Retinal pigment epithelial cell (primary cell): ENCODE data around the gene GTPBP1.
A peak's percentile ranks its signal among the peaks of the same experiment; 100 is the strongest.

Experiments
- DNase-seq: peaks from one replicate; pipeline ENCODE4 v3.0.0-alpha.2; 2010; ENCODE audit warnings: low read depth
- H3K4me3 ChIP-seq: 2 replicates; pipeline ENCODE4 v1.5.1; 2011; ENCODE audit warnings: mild to moderate bottlenecking, low read length, control low read depth, moderate library complexity
- TF ChIP-seq, protein P1 (sequence below): conservative IDR thresholded peaks from 2 replicates; pipeline ENCODE4 v1.5.1; 2011; ENCODE audit warnings: low read depth, low read length, control low read depth, inconsistent platforms

GTPBP1 gene

DNA sequence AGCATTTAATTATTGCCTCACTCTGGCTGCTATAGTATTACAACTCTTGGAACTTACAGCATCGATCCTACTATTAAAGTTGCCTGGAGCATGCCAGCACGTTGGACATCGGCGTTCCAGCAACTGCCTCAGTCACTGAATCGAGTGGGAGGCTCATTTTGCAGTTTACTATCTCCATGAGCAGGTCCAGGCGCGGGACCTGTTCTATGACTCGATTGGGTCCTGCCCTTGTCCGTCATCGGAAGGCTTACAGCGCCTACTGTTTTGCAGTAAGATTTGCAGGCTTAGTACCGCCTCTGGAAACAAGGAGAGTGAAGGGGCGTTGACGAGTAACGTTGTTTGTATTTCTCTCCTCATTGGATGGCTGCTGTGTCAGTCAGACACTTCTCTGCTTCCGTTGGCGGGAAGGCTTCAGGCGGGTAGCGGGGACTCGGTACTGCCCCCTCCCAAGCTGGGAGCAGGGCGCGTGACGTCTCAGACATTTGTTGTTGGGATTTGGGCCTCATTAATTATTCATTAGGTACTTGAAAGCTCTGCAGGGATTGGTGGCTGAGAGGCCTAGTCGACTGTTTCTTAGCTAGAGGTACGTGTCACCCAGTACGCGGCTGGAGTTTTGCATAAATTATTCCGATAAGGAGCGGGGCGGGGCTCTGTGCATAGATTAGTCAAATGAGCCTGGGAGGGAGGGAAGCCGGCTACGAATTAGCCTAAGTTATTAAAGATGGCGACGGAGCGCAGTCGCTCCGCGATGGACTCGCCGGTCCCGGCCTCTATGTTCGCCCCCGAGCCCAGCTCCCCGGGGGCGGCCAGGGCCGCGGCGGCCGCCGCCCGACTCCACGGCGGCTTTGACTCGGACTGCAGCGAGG lies at the start of gene GTPBP1:
Gene GTPBP1 (plus strand): TSS at position 710 of the 866 bp plus-strand sequence. CDS start 12 bp downstream, at position 722.
- DNase-seq: peak; percentile 100
- TF ChIP-seq, protein P1, sequence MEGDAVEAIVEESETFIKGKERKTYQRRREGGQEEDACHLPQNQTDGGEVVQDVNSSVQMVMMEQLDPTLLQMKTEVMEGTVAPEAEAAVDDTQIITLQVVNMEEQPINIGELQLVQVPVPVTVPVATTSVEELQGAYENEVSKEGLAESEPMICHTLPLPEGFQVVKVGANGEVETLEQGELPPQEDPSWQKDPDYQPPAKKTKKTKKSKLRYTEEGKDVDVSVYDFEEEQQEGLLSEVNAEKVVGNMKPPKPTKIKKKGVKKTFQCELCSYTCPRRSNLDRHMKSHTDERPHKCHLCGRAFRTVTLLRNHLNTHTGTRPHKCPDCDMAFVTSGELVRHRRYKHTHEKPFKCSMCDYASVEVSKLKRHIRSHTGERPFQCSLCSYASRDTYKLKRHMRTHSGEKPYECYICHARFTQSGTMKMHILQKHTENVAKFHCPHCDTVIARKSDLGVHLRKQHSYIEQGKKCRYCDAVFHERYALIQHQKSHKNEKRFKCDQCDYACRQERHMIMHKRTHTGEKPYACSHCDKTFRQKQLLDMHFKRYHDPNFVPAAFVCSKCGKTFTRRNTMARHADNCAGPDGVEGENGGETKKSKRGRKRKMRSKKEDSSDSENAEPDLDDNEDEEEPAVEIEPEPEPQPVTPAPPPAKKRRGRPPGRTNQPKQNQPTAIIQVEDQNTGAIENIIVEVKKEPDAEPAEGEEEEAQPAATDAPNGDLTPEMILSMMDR: no peak

DNA sequence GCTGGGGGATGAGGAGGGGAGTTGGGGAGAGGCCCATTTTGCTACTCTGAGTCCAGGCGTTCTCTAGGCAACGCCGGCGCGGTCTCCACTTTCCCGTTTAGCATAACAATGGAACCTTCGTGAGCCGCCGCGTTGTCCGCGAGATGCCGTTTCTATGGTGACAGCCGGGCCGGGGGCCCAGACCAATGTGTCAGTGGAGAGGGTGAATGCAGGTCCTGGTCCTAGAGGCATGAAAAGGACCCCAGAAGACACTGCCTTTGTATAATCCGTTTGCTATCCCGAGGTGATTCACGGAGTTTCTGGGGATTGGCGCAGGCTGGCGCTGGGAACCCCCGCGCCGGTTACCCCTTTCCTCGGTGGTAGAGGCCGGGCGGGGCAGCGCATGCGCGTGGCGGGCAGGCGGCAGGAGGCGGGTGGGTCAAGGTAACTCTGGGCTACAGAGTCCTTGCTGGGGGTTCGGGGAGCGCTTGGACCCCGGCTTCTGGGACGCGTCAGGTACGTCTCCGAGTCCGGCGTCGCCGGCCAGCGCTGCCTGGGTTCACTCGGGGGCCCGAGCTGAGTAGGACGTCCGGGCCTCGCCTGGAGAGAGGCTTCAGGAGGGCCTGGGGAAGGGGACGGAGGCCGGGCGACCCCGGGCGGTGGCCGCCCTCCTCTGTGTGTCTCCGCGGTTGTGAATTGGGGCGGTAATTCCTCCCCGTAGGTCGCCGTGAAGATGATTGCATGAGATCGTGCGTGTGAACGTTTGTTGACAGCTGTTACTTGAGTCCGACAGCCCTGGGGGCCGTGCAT lies 49.3 kb upstream of the GTPBP1 start, which contains the start of the genes CBY1 and FAM227A:
Gene CBY1 (plus strand): TSS at position 383 of the 789 bp plus-strand sequence. CDS start 11,417 bp downstream, outside the sequence.
Gene FAM227A (minus strand): TSS at position 137 of the 789 bp plus-strand sequence. CDS start 6,224 bp downstream, outside the sequence.
- peak within 1 kb of the TSS; percentile 86 for H3K4me3 ChIP-seq
- TF ChIP-seq, protein P1: no peak
- peak; percentile 59 for DNase-seq

More for the DNA sequence above, at the start of gene GTPBP1:
- H3K4me3 ChIP-seq: peak within 1 kb of the TSS; percentile 70

DNA sequence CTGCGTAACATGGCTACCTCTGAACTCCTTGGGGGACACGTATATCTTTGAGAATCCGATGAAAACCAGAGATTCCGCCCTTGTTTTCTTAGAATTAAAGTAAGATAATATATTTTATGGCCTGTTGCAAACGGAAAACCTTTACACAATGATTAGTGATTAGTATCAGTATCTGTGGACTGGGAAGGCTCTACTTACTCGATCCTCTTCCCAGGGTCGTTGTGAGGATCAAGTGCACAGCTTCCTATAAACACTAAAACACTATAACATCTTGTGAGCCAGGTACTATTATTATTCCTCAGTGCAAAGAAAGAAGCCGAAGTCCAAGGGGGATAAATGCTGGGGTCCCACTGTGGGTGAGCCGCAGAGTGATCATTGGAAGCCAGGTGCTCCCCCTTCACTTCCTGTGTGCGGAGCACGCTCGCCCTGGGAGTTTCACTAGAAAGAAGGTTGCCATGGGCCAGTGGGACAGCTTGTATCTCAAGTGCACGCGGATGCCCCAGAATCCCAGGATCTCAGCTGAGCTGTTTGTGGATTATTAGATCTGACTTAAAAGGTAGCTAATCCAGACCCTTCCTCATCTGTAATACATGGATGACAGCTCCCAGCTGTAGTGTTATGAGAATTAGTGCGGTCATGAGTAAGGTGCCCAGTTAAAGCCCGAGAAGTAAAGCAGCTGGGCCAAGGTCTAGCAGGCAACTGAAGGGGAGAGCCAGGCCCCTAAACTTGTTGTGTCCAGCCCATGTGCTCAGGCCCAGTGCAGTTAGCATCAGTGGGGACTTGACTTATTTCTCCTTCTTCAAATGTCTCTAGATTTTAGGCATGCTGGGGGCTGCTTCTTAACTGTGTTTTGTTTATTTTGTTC lies 48.5 kb upstream of the GTPBP1 start:
- TF ChIP-seq, protein P1: no peak
- peak overlapping the region; percentile 86 for H3K4me3 ChIP-seq
- DNase-seq: no peak

DNA sequence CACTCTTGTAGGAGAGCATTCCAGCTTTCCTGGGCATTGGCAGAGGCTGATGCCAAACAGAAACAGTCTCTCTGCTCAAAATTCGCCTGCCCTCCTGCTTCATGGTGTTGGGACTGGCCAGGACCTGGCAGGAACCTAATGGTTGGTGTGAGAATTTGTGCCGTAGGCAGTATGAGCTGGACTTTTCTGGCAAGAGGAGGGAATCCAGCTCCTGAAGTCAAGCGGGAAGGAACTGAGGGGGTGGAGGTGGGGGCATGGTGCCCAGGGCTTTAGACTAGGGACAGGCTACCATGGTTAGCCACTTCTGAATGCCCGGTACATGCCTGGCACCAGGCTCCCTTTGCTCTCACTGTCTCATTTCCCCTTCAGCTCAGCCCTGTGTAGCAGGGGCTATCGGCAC lies 30.9 kb upstream of the GTPBP1 start:
- TF ChIP-seq, protein P1: no peak
- no peak overlapping the region for H3K4me3 ChIP-seq

DNA sequence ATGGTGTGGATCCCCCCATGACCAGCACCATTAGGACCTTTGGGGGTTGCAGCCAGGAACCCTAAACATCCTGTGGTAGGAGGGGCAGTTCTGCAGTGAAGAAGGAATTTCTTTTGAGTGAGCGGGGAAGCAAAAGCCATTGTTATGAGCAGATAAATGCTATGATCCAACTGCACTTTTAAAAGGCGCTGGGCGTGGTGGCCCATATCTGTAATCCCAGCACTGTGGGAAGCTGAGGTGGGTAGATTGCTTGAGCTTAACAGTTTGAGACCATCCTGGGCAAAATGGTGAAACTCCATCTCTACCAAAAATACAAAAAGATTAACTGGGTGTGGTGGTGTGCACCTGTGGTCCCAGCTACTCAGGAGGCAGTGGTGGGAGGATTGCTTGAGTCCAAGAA lies 29.9 kb upstream of the GTPBP1 start:
- no peak for DNase-seq
- TF ChIP-seq, protein P1: no peak
- H3K4me3 ChIP-seq: no peak overlapping the region

More for the DNA sequence above, 30.9 kb upstream of the GTPBP1 start:
- no peak for DNase-seq

DNA sequence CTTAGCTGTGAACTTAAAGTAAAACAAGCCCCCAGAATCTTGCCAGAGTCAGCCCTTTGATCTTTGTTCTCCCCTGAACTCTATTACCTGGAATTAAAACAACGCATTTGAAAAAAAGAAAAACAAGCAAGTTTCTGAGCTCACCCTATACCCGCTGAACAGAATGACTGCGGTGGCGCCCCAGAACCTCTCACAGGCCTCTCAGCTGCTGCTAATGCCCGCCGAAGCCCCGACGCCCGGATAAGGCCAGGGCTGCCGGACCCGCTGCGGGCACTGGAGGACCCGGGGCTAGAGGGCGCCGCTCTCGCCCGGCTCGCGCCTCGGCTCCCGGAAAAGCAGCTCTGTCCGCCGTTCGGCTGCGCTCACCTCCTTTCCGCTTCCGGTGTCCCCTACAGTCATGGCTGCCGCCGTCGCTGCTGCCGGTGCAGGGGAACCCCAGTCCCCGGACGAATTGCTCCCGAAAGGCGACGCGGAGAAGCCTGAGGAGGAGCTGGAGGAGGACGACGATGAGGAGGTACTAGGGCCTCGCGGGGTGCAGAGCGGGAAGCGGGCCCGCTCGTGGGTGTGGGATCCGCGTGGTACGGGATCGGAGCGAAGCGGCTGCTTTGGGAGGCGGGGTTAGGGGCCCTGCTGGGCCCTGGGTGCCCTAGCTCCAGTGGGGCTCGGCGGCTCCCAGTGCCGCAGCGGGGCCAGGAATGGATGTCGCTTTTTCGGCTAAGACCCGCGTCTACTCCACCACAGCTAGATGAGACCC lies 24.0 kb upstream of the GTPBP1 start, which contains the start of gene TOMM22:
Gene TOMM22 (plus strand): TSS at position 376 of the 754 bp plus-strand sequence. CDS start 22 bp downstream, at position 398.
- DNase-seq: no peak
- TF ChIP-seq, protein P1: peak; percentile 66
- H3K4me3 ChIP-seq: peak within 1 kb of the TSS; percentile 97
